ENCODE results near the gene GLRA3.
A peak's percentile ranks its signal among the peaks of the same experiment; 100 is the strongest.
"Not testable (repeated sequence)": the region's sequence is repeated elsewhere in the genome, so short reads cannot be mapped to it uniquely, and the experiment has no call there.

GLRA3 gene

GRCh38 chr4:174810834-174811233 is 18.2 kb downstream of the GLRA3 start:
- no peak for DNase-seq (ENCODE audit: low read depth, low spot score)

GRCh38 chr4:174808836-174809235 is 20.2 kb downstream of the GLRA3 start:
- DNase-seq (ENCODE audit: low read depth, low spot score): no peak

DNA sequence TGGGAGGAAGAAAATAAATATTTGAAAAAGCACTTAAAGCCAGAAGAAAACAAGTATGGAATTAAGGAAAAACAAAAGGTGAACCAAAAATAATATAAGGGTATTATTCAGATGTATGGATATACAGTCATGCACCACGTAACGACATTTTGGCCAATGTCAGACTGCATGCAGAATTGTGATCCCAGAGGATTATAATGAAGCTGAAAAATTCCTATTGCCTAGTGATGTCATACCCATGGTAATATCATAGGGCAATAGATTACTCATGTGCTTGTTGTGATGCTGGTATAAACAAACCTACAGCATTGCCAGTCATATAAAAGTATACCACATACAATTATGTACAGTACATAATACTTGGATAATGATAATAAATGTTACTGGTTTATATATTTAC is 20.9 kb downstream of the GLRA3 start:
- no peak for DNase-seq (ENCODE audit: low read depth, low spot score)

GRCh38 chr4:174805746-174806145 is 23.3 kb downstream of the GLRA3 start:
- no peak for DNase-seq (ENCODE audit: low read depth, low spot score)

- DNase-seq (ENCODE audit: low read depth, low spot score): no peak
Observed at GRCh38 chr4:174794543-174795094, 34.4 kb downstream of the GLRA3 start.

DNA sequence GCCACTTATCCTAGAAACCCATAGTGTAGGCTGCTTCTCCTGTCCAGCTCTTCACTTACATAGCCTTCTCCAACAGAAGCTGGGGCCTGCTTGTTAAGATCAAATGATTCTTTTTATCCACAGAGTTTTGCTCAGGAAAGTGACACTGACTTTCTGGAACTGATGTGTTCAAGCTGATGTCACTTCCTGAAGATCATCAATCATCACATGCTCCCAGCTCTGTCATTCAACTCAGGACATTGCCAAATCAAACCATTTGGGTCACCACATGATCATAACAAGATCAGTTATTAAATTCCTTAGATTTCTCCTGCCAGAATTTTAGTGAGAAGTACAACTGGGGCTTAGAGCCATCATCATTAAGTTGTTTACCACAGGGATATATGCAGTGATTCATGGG is 39.4 kb downstream of the GLRA3 start:
- no peak for DNase-seq (ENCODE audit: low read depth, low spot score)

DNA sequence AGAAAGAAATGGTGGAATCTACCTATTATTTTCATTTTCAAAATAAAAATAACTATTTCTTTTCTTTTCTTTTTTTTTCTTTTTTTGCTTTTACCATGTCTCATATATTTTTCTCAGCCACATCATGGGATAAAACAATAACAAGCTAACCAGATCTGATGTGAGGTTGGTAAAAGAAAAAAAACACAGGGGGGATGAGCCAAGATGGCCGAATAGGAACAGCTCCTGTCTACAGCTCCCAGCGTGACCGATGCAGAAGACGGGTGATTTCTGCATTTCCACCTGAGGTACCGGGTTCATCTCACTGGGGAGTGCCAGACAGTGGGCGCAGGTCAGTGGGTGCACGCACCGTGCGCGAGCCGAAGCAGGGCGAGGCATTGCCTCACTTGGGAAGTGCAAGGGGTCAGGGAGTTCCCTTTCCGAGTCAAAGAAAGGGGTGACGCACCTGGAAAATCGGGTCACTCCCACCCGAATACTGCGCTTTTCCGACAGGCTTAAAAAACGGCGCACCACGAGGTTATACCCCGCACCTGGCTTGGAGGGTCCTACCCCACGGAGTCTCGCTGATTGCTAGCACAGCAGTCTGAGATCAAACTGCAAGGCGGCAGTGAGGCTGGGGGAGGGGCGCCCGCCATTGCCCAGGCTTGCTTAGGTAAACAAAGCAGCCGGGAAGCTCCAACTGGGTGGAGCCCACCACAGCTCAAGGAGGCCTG is 50.6 kb downstream of the GLRA3 start:
- not testable (repeated sequence) for DNase-seq (ENCODE audit: low read depth, low spot score)

GRCh38 chr4:174775366-174775765 is 53.7 kb downstream of the GLRA3 start:
- DNase-seq (ENCODE audit: low read depth, low spot score): no peak

- peak; percentile 54 for DNase-seq (ENCODE audit: low read depth, low spot score)
Observed at GRCh38 chr4:174764105-174764729, 64.8 kb downstream of the GLRA3 start.

- DNase-seq (ENCODE audit: low read depth, low spot score): no peak
Observed at GRCh38 chr4:174763454-174764104, 65.5 kb downstream of the GLRA3 start.

DNA sequence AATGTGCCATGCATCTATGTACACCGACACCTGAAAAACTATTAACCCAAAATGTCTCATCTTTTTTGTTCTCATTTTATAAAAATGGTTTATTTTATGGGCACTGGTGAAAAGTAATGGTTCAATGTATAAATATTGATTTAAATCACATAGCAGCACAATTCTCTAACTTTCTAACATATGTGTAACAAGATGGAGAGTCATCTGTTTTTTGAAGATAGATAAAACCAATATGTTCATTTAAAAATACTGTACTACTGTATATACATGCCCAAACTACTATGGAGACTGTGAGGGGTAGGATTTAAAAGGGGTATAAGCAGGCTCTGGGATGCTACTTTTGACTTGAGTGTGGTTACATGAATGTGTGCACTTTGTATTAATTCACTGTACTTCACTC is 67.6 kb downstream of the GLRA3 start:
- DNase-seq (ENCODE audit: low read depth, low spot score): no peak

DNA sequence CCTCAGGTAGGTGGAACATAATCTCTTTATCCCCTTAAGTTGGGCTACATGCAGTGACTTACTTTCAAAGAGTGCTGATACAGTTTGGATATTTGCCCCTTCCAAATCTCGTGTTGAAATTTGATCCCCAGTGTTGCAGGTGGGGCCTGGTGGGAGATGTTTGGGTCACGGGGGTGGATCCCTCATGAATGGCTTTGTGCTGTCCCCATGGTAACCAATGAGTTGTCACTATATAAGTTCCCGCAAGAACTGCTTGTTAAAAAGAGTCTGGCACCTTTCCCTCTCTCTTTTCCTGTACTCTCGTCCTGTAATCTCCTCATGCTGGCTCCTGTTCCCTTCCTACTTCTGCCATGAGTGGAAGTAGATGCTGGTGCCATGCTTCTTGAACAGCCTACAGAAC is 71.3 kb downstream of the GLRA3 start:
- DNase-seq (ENCODE audit: low read depth, low spot score): no peak

GRCh38 chr4:174753021-174753420 is 76.0 kb downstream of the GLRA3 start:
- peak; percentile 5 for DNase-seq (ENCODE audit: low read depth, low spot score)

DNA sequence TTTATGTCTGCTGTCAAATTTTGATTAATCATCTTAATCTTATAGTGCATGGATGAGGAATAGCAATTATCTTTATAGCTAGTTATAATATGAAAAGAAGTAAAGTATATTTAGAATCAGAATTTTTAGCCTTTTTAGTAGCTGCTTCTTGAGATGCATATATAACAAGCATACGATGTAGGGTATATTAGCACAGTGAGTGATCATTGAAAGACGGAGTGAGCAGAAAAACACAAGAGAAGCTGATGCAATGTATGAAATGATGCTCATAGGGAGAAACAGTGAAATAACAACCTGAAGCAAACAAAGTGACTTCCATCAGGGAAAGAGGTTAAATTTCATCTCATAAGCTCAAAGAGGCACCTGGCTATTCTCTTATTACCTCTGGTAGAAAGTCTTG is 77.0 kb downstream of the GLRA3 start:
- no peak for DNase-seq (ENCODE audit: low read depth, low spot score)

GRCh38 chr4:174749091-174749490 is 80.0 kb downstream of the GLRA3 start:
- DNase-seq (ENCODE audit: low read depth, low spot score): peak; percentile 72

DNA sequence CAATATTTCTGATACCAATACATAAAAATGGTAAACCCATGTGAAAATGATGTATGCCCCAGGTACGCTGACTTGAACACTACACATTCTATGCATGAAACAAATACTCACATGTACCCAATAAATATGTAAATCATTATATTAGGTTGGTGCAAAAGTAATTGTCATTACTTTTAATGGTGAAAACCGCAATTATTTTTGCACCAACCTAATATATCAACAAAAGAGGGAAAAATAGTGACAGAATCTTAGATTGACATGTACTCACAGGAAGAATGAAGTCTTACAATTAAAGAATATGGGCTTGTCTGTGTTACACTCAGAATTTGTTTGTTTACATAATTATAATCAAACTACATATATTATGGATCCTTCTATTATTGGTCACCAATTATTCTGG is 82.3 kb downstream of the GLRA3 start:
- no peak for DNase-seq (ENCODE audit: low read depth, low spot score)

- DNase-seq (ENCODE audit: low read depth, low spot score): no peak
Observed at GRCh38 chr4:174742561-174742960, 86.5 kb downstream of the GLRA3 start.

DNA sequence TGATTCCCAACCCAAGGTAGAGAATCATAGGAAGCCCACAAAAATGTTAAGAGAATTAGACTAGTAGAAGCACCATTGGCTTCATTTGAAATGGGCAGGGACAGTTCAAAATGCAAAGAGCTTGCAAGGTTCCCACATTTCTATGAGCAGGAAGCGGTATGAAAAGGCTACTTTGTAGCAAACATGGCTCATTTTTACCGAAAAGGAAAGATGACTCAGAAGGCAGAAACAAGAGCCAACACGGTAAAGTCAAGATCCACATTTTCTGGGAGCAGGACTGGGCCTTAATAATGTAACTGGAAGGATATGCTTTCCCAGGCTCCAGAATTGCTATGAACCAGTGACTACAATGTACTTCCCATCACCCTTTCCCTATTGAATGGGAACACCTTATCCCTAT is 89.5 kb downstream of the GLRA3 start:
- no peak for DNase-seq (ENCODE audit: low read depth, low spot score)

DNA sequence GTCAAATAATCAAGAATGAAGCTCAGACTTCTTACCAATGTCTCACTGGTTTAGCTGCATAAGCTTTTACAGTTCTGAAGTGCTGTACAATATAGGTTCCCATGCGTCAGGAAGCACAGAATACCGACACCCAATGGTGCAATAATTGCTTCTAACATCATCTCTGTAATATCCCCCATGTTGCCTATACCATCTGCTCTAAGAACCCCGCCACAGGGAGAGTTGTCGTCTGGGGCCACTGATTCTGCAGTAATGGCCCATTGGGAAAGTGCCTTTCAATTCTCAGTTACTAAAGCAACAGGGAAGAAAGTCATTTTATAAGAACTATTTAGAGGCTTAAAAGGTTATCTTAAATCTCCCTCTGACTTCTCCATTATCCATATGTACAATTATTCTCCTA is 94.9 kb downstream of the GLRA3 start:
- DNase-seq (ENCODE audit: low read depth, low spot score): no peak

GRCh38 chr4:174717828-174718227 is 111.2 kb downstream of the GLRA3 start:
- DNase-seq (ENCODE audit: low read depth, low spot score): no peak

GRCh38 chr4:174716986-174717770 is 111.9 kb downstream of the GLRA3 start:
- DNase-seq (ENCODE audit: low read depth, low spot score): no peak
